A673 (cell line): ENCODE measurements around the gene NFASC.

Source experiments
- EZH2 ChIP-seq: fragments of 200-600 bp; sonication (generic); IDR thresholded peaks from 2 replicates; pipeline ENCODE4 v1.6.1; 2017; ENCODE audit warnings: borderline replicate concordance, low read depth, mild to moderate bottlenecking, mixed read lengths, antibody characterized with exemption, low read length; ENCODE audit not compliant: poor library complexity, severe bottlenecking
- TF ChIP-seq, protein P1 (sequence below): fragments of 300-800, 200-600 bp; sonication (generic); conservative IDR thresholded peaks from 2 replicates; pipeline ENCODE4 v1.5.1; 2017; ENCODE audit warnings: low read depth, mild to moderate bottlenecking, antibody characterized with exemption, low read length, moderate library complexity, mixed read lengths

DNA sequence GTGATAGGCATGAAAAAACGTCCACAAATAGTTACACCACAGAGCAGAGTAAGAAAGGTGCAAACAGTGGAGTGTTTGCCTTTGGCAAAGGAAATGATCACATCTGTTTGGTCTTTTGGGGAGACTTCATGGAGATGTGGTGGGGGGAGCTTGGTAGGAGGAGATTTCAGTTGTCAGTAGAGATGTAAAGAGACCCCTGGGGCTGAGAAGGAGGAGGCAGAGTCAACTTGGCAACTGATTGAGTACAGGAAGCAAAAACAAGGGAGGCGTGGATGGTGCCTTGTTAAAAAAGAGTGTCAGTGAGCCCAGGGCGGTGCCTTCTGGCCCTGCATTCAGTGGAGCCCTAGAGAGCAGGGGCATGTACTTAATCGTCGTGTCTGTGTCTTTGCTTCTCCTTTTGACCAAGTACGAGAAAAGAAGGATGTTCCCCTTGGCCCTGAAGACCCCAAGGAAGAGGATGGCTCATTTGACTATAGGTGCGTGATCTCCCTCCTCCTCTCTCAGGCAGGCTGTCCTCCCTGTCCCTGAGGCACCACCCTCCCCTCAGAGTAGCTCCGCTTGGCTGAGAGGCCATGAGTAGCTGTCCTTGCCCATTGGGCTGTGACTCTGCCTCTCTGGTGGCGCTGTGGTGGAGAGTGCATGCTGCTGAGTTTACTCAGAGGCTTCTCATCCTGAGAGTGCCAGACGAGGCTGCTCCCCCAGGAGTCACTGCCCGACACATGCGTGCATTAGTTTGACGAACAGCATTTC is 141.9 kb downstream of the NFASC start:
- no peak for TF ChIP-seq EZH2
- TF ChIP-seq, protein P1, sequence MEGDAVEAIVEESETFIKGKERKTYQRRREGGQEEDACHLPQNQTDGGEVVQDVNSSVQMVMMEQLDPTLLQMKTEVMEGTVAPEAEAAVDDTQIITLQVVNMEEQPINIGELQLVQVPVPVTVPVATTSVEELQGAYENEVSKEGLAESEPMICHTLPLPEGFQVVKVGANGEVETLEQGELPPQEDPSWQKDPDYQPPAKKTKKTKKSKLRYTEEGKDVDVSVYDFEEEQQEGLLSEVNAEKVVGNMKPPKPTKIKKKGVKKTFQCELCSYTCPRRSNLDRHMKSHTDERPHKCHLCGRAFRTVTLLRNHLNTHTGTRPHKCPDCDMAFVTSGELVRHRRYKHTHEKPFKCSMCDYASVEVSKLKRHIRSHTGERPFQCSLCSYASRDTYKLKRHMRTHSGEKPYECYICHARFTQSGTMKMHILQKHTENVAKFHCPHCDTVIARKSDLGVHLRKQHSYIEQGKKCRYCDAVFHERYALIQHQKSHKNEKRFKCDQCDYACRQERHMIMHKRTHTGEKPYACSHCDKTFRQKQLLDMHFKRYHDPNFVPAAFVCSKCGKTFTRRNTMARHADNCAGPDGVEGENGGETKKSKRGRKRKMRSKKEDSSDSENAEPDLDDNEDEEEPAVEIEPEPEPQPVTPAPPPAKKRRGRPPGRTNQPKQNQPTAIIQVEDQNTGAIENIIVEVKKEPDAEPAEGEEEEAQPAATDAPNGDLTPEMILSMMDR, result no peak
